Activated B cell treated with CpG ODN at 0.5 μM for 24 hours (primary cell): ENCODE results near the gene KNSTRN. TPM values are rescaled to one million over a fixed set of nuclear protein-coding genes. Genes with fewer than 3 reads are reported as not detected.

Experiments used
- ATAC-seq: fragments of 200-7000 bp; cut with Tn5 transposase; one replicate; pipeline ENCODE4 v1.10.0; 2021; ENCODE audit warnings: low read depth, mild to moderate bottlenecking, moderate library complexity
- CTCF ChIA-PET: fragments of 350-600 bp; sonication (Branson Sonifier 250); formaldehyde crosslinking; loops from one replicate; lab custom pipeline; 2021; ENCODE audit warnings: antibody characterized with exemption; lab: Charles Lee
- POLR2A ChIA-PET: fragments of 350-600 bp; sonication (Branson Sonifier 250); formaldehyde crosslinking; loops from one replicate; lab custom pipeline; 2021; ENCODE audit warnings: antibody characterized with exemption; lab: Charles Lee
- DNase-seq: peaks from one replicate; pipeline ENCODE4 v3.0.0; 2022
- H3K27ac Mint-ChIP-seq: one replicate; pipeline ENCODE4 v1.8.0; 2020; ENCODE audit warnings: mixed read lengths
- H3K27me3 Mint-ChIP-seq: one replicate; pipeline ENCODE4 v1.8.0; 2021; ENCODE audit warnings: mixed read lengths
- H3K36me3 Mint-ChIP-seq: one replicate; pipeline ENCODE4 v1.8.0; 2021; ENCODE audit warnings: low read depth, mixed read lengths
- H3K4me1 Mint-ChIP-seq: one replicate; pipeline ENCODE4 v1.8.0; 2021; ENCODE audit warnings: mixed read lengths
- H3K4me3 Mint-ChIP-seq: one replicate; pipeline ENCODE4 v1.8.0; 2020; ENCODE audit warnings: mild to moderate bottlenecking, mixed read lengths
- H3K9me3 Mint-ChIP-seq: one replicate; pipeline ENCODE4 v1.8.0; 2020; ENCODE audit warnings: mixed read lengths
- intact Hi-C: fragments of 100-400 bp; cut with micrococcal nuclease; formaldehyde crosslinking; loops from one replicate; pipeline ENCODE4 v1.15.1; 2024
- total RNA-seq: library from RNA; stranded (reverse); gene quantifications from 2 replicates; pipeline ENCODE4 v1.2.3, GENCODE V29; 2022
- TF ChIP-seq, protein P1 (sequence below): fragments of 200-600 bp; IDR thresholded peaks from one replicate; pipeline ENCODE4 v1.8.0; 2022; ENCODE audit warnings: antibody characterized with exemption, mild to moderate bottlenecking

Gene KNSTRN
- total RNA-seq, 1 donor from 2014 or later = 11.5 TPM

DNA sequence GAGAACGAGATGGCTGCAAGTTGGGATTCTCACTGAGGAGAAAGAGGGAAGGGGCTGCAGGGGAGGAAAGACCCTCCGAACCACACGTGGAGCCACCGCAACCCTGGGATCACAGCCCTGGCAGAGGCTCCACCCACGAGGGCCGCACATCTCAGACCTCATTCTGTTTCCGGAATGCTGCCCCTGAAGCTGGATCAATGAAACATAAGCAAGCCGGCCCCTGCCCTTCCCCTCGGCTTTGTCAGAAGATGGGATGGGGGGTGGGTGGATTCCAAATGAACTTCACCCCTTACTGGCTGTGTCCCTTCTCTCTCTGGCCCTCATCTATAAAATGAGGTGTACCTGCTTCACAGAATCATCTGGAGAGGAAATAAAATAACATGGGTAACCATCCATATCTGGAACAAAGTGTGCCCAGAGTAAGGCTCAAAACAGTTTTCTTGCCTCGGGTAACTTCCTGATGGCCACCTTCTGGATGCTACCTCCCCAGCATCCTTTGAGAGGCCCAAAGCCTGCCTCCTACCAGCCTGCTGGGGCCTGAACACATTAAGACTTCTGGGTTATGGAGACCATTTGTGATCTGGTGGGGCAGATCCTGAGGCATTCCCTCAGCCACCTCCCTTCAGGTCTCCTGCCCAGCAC lies 37.2 kb upstream of the KNSTRN start:
- Mint-ChIP-seq H3K4me1 (no peaks in the 10 kb centered on the region), H3K9me3 (no peaks in the 10 kb centered on the region), H3K27me3 (no peaks in the 10 kb centered on the region), H3K4me3 (no peak overlapping the region), H3K27ac (no peak overlapping the region), H3K36me3 (no peaks in the 10 kb centered on the region)
- intact Hi-C loops = no loop called here
- TF ChIP-seq, protein P1, sequence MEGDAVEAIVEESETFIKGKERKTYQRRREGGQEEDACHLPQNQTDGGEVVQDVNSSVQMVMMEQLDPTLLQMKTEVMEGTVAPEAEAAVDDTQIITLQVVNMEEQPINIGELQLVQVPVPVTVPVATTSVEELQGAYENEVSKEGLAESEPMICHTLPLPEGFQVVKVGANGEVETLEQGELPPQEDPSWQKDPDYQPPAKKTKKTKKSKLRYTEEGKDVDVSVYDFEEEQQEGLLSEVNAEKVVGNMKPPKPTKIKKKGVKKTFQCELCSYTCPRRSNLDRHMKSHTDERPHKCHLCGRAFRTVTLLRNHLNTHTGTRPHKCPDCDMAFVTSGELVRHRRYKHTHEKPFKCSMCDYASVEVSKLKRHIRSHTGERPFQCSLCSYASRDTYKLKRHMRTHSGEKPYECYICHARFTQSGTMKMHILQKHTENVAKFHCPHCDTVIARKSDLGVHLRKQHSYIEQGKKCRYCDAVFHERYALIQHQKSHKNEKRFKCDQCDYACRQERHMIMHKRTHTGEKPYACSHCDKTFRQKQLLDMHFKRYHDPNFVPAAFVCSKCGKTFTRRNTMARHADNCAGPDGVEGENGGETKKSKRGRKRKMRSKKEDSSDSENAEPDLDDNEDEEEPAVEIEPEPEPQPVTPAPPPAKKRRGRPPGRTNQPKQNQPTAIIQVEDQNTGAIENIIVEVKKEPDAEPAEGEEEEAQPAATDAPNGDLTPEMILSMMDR = no peak
- POLR2A ChIA-PET = no interaction called here
- CTCF ChIA-PET = interaction anchor here (1.2 to 13.8 kb wide), 7 partner anchors 18 to 77 kb away, joined by 3 to 310 read pairs (median 5); partner anchors contain the start of genes INAFM2 and PLCB2
- DNase-seq (no peak), ATAC-seq (no peak)

- Mint-ChIP-seq H3K27ac (no peak overlapping the region), H3K4me1 (no peaks in the 10 kb centered on the region), H3K9me3 (no peaks in the 10 kb centered on the region), H3K36me3 (no peaks in the 10 kb centered on the region), H3K4me3 (no peak overlapping the region), H3K27me3 (no peaks in the 10 kb centered on the region)
- DNase-seq (no peak), ATAC-seq (no peak)
- ChIA-PET POLR2A (no interaction called here), CTCF (interaction anchor here (4.9 to 13.8 kb wide), 2 partner anchors 32 to 77 kb away, joined by 113 to 310 read pairs; partner anchors contain the start of genes INAFM2 and PLCB2)
- TF ChIP-seq, protein P1 = no peak
- intact Hi-C loops = no loop called here
Measured at GRCh38 chr15:40345867-40346578, 36.5 kb upstream of the KNSTRN start.

GRCh38 chr15:40346579-40347558 lies 35.7 kb upstream of the KNSTRN start:
- TF ChIP-seq, protein P1 = no peak
- ChIA-PET CTCF (interaction anchor here (13.8 kb wide), 1 partner anchor 33 kb away, joined by 310 read pairs; the partner anchor contains the start of genes INAFM2 and PLCB2), POLR2A (no interaction called here)
- Mint-ChIP-seq H3K9me3 (no peaks in the 10 kb centered on the region), H3K27ac (no peak overlapping the region), H3K27me3 (no peaks in the 10 kb centered on the region), H3K4me1 (no peaks in the 10 kb centered on the region), H3K36me3 (no peaks in the 10 kb centered on the region), H3K4me3 (no peak overlapping the region)
- DNase-seq = no peak
- ATAC-seq = no peak
- intact Hi-C loops = no loop called here

- H3K27ac Mint-ChIP-seq = no peak overlapping the region
- H3K9me3 Mint-ChIP-seq = no peaks in the 10 kb centered on the region
- H3K36me3 Mint-ChIP-seq = no peaks in the 10 kb centered on the region
- no peak for DNase-seq
- H3K27me3 Mint-ChIP-seq = no peaks in the 10 kb centered on the region
- H3K4me3 Mint-ChIP-seq = no peak overlapping the region
- H3K4me1 Mint-ChIP-seq = no peaks in the 10 kb centered on the region
- POLR2A ChIA-PET = no interaction called here
- CTCF ChIA-PET = interaction anchor here (1.4 kb wide), 1 partner anchor 58 kb away, joined by 3 read pairs; the partner anchor contains the start of gene IVD
- TF ChIP-seq, protein P1 = no peak
- intact Hi-C loops = no loop called here
- no peak for ATAC-seq
Measured at GRCh38 chr15:40347559-40348473, 34.7 kb upstream of the KNSTRN start.
